Suprapubic skin (tissue), 4 donors: ENCODE data around the gene DBN1. TPM values are rescaled to one million over a fixed set of nuclear protein-coding genes. Genes with fewer than 3 reads are reported as not detected.

Experiments used
- DNase-seq, 2 donors: peaks; one replicate each; pipeline ENCODE4 v3.0.0-alpha.2; 2019; ENCODE audit warnings: low spot score in 2 of 2
- H3K27ac ChIP-seq: fragments of 200-600 bp; sonication (generic); one replicate; pipeline ENCODE4 v1.5.1; 2019
- H3K27me3 ChIP-seq: fragments of 200-600 bp; sonication (generic); one replicate; pipeline ENCODE4 v1.5.1; 2019
- H3K36me3 ChIP-seq: fragments of 200-600 bp; sonication (generic); one replicate; pipeline ENCODE4 v1.5.1; 2019
- H3K4me1 ChIP-seq: fragments of 200-600 bp; sonication (generic); one replicate; pipeline ENCODE4 v1.5.1; 2019
- H3K4me3 ChIP-seq: fragments of 200-600 bp; sonication (generic); one replicate; pipeline ENCODE4 v1.5.1; 2019; ENCODE audit warnings: mild to moderate bottlenecking
- H3K9me3 ChIP-seq: fragments of 200-600 bp; sonication (generic); one replicate; pipeline ENCODE4 v1.5.1; 2019
- CTCF ChIP-seq, 2 donors: fragments of 200-600 bp in 1 of 2; fragments of 450-650 bp in 1 of 2; sonication (generic) in 1 of 2; IDR thresholded peaks; one replicate each; pipeline ENCODE4 v1.5.1; 2016 to 2019; ENCODE audit warnings: antibody characterized with exemption in 2 of 2, mild to moderate bottlenecking in 1 of 2, moderate library complexity in 1 of 2
- EP300 ChIP-seq: sonication (generic); formaldehyde crosslinking; IDR thresholded peaks from one replicate; pipeline ENCODE4 v1.6.1; 2017; ENCODE audit warnings: antibody characterized with exemption
- POLR2A ChIP-seq, 2 donors: fragments of 450-650 bp; IDR thresholded peaks; one replicate each; pipeline ENCODE4 v1.6.1; 2017; ENCODE audit warnings: antibody characterized with exemption in 2 of 2, mild to moderate bottlenecking in 2 of 2, moderate library complexity in 2 of 2
- POLR2AphosphoS5 ChIP-seq, 3 donors: sonication (generic); formaldehyde crosslinking; IDR thresholded peaks; one replicate each; pipeline ENCODE4 v1.6.1; 2017; ENCODE audit warnings: antibody characterized with exemption in 3 of 3
- WGBS: methylation state at CpG from one replicate; pipeline ENCODE4 v1.1.5; 2018; 5-methylcytosine and 5-hydroxymethylcytosine counted together
- total RNA-seq, 4 donors: library from RNA; depleted of rRNA; stranded (reverse); fragments of >200 nt; gene quantifications; one replicate each; pipeline ENCODE4 v1.1.0, GENCODE V29; 2016

Gene DBN1
- total RNA-seq, 4 donors from 2014 or later, result 13.1 to 43.4 (median 25.3) TPM

GRCh38 chr5:177459357-177459756 lies 14.1 kb downstream of the DBN1 start:
- no peaks in the 10 kb centered on the region for H3K27me3 ChIP-seq
- peaks cover 29% of the 10 kb centered on the region for H3K4me1 ChIP-seq
- H3K9me3 ChIP-seq, result no peaks in the 10 kb centered on the region
- DNase-seq, result no peak
- H3K36me3 ChIP-seq, result peaks cover 24% of the 10 kb centered on the region
- WGBS, result 87% methylated on average over 11 of the region's 11 CpGs
- H3K27ac ChIP-seq, result no peak overlapping the region
- no peak overlapping the region for H3K4me3 ChIP-seq
- TF ChIP-seq POLR2AphosphoS5 (IDR thresholded peaks at IDR 0.05), result no peak
- no peak for TF ChIP-seq EP300
- no peak for TF ChIP-seq POLR2A (IDR thresholded peaks at IDR 0.05)

GRCh38 chr5:177458912-177459350 lies 14.5 kb downstream of the DBN1 start:
- Histone ChIP-seq H3K36me3 (peaks cover 24% of the 10 kb centered on the region), H3K27me3 (no peaks in the 10 kb centered on the region), H3K9me3 (no peaks in the 10 kb centered on the region), H3K4me1 (peaks cover 33% of the 10 kb centered on the region), H3K4me3 (no peak overlapping the region), H3K27ac (no peak overlapping the region)
- 74% methylated on average over 9 of the region's 14 CpGs for WGBS
- DNase-seq, result no peak
- no peak for TF ChIP-seq CTCF (IDR thresholded peaks at IDR 0.05)
- TF ChIP-seq POLR2AphosphoS5 (IDR thresholded peaks at IDR 0.05), result no peak
- TF ChIP-seq EP300, result no peak
- TF ChIP-seq POLR2A (IDR thresholded peaks at IDR 0.05), result no peak

GRCh38 chr5:177457852-177458681 lies 15.4 kb downstream of the DBN1 start:
- Histone ChIP-seq H3K4me1 (peaks cover 41% of the 10 kb centered on the region), H3K36me3 (peaks cover 24% of the 10 kb centered on the region), H3K4me3 (no peak overlapping the region), H3K27ac (peak overlapping the region; percentile 8), H3K27me3 (no peaks in the 10 kb centered on the region), H3K9me3 (no peaks in the 10 kb centered on the region)
- TF ChIP-seq EP300, result no peak
- TF ChIP-seq CTCF (IDR thresholded peaks at IDR 0.05), result no peak
- no peak for TF ChIP-seq POLR2A (IDR thresholded peaks at IDR 0.05)
- no peak for TF ChIP-seq POLR2AphosphoS5 (IDR thresholded peaks at IDR 0.05)
- 79% methylated on average over 5 of the region's 20 CpGs for WGBS
- peak in 1 of 2 donors; percentile 78 for DNase-seq

- 66% methylated on average over 24 of the region's 24 CpGs for WGBS
- no peaks in the 10 kb centered on the region for H3K9me3 ChIP-seq
- H3K36me3 ChIP-seq, result peaks cover 24% of the 10 kb centered on the region
- no peaks in the 10 kb centered on the region for H3K27me3 ChIP-seq
- no peak for TF ChIP-seq EP300
- peak; percentile 64 to 77 for TF ChIP-seq CTCF (IDR thresholded peaks at IDR 0.05)
- no peak for TF ChIP-seq POLR2AphosphoS5 (IDR thresholded peaks at IDR 0.05)
- no peak for TF ChIP-seq POLR2A (IDR thresholded peaks at IDR 0.05)
- H3K27ac ChIP-seq, result no peak overlapping the region
- H3K4me3 ChIP-seq, result no peak overlapping the region
- no peak for DNase-seq
- peaks cover 48% of the 10 kb centered on the region for H3K4me1 ChIP-seq
Measured at GRCh38 chr5:177456976-177457851, 16.2 kb downstream of the DBN1 start.

GRCh38 chr5:177456591-177456964 lies 16.9 kb downstream of the DBN1 start:
- 26% methylated on average over 12 of the region's 12 CpGs for WGBS
- no peaks in the 10 kb centered on the region for H3K27me3 ChIP-seq
- peak in 1 of 2 donors; percentile 75 for DNase-seq
- H3K36me3 ChIP-seq, result peaks cover 24% of the 10 kb centered on the region
- H3K27ac ChIP-seq, result no peak overlapping the region
- peaks cover 50% of the 10 kb centered on the region for H3K4me1 ChIP-seq
- peak overlapping the region; percentile 74 for H3K4me3 ChIP-seq
- TF ChIP-seq POLR2A (IDR thresholded peaks at IDR 0.05) (no peak), EP300 (no peak), POLR2AphosphoS5 (IDR thresholded peaks at IDR 0.05) (no peak), CTCF (IDR thresholded peaks at IDR 0.05) (no peak)
- no peaks in the 10 kb centered on the region for H3K9me3 ChIP-seq
